Liver (tissue), 3 donors: ENCODE data around the gene PKD2.

Source experiments
- SP1 ChIP-seq: IDR thresholded peaks from 2 replicates; pipeline ENCODE4 v1.6.1; 2018; ENCODE audit warnings: antibody characterized with exemption, mild to moderate bottlenecking
- YY1 ChIP-seq: IDR thresholded peaks from 2 replicates; pipeline ENCODE4 v1.6.1; 2016; ENCODE audit warnings: antibody characterized with exemption, mild to moderate bottlenecking
- TF ChIP-seq, protein P1 (sequence below): fragments of 150-350 bp; IDR thresholded peaks from 2 replicates; pipeline ENCODE4 v1.5.1; 2017; ENCODE audit warnings: improper control_type of control experiment, low read depth, low read length; ENCODE audit not compliant: missing input control
- TF ChIP-seq, protein P2 (sequence below): IDR thresholded peaks from 2 replicates; pipeline ENCODE4 v1.6.1; 2016; ENCODE audit warnings: antibody characterized with exemption
- donor health status: healthy.
- donor health status: healthy.

DNA sequence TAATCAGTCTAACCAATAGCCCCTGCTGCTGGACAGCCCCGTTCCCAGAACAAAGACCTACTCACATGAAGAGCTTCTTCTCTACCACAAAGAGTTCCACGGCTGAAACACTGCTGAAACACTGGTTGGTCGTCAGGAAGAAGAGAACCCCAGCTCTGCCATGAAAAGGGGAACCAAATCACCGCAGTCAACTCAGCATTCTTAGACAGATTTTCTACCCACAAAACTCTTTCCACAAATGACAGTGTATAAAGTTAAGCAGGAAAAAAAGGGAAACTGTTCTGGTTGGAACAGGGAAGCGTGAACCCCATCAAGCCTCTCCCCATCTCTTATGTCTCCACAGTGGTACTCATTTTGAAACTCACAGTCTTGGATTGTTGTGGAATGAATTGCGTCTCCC lies 93.7 kb downstream of the PKD2 start:
- TF ChIP-seq, protein P1, sequence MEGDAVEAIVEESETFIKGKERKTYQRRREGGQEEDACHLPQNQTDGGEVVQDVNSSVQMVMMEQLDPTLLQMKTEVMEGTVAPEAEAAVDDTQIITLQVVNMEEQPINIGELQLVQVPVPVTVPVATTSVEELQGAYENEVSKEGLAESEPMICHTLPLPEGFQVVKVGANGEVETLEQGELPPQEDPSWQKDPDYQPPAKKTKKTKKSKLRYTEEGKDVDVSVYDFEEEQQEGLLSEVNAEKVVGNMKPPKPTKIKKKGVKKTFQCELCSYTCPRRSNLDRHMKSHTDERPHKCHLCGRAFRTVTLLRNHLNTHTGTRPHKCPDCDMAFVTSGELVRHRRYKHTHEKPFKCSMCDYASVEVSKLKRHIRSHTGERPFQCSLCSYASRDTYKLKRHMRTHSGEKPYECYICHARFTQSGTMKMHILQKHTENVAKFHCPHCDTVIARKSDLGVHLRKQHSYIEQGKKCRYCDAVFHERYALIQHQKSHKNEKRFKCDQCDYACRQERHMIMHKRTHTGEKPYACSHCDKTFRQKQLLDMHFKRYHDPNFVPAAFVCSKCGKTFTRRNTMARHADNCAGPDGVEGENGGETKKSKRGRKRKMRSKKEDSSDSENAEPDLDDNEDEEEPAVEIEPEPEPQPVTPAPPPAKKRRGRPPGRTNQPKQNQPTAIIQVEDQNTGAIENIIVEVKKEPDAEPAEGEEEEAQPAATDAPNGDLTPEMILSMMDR, result no peak
- TF ChIP-seq YY1, result no peak
- TF ChIP-seq, protein P2, sequence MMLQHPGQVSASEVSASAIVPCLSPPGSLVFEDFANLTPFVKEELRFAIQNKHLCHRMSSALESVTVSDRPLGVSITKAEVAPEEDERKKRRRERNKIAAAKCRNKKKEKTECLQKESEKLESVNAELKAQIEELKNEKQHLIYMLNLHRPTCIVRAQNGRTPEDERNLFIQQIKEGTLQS, result no peak
- no peak for TF ChIP-seq SP1
